Vein endothelial cell (primary cell): ENCODE results near the gene FOXQ1. TPM values are rescaled to one million over a fixed set of nuclear protein-coding genes. Genes with fewer than 3 reads are reported as not detected.

Experiments used
- total RNA-seq: library from RNA; depleted of rRNA; stranded (reverse); fragments of >200 nt; gene quantifications from 2 replicates; pipeline ENCODE4 v1.2.3, GENCODE V29; 2012

The FOXQ1 gene
- total RNA-seq = not detected in 2 replicates

GRCh38 chr6:1311400-1312202 is at the start of gene FOXQ1:
FOXQ1 (plus strand) TSS chr6:1312098; CDS start chr6:1312705, 607 bp downstream.

Other genes starting within 250 kb of the FOXQ1 start
- gene FOXF2, start 77.5 kb downstream of the FOXQ1 start, total RNA-seq = 0.10 TPM in 1 of 2 replicates, not detected in the other